ENCODE results near the gene DDX51.
"Not testable (repeated sequence)": the region's sequence is repeated elsewhere in the genome, so short reads cannot be mapped to it uniquely, and the experiment has no call there.

The DDX51 gene

GRCh38 chr12:132140918-132141841 is 2.9 kb downstream of the DDX51 start:
- DNase-seq (ENCODE audit: low read depth in 2 of 2), result no peak

GRCh38 chr12:132140501-132140900 is 3.6 kb downstream of the DDX51 start:
- no peak for DNase-seq (ENCODE audit: low read depth in 2 of 2)

- DNase-seq (ENCODE audit: low read depth in 2 of 2), result no peak
These were observed 4.2 kb downstream of the DDX51 start for GRCh38 chr12:132139912-132140311.

- no peak for DNase-seq (ENCODE audit: low read depth in 2 of 2)
These were observed 4.9 kb downstream of the DDX51 start for GRCh38 chr12:132138941-132139871.

- no peak for DNase-seq (ENCODE audit: low read depth in 2 of 2)
These were observed 6.5 kb downstream of the DDX51 start for GRCh38 chr12:132137483-132138125.

- not testable (repeated sequence) for DNase-seq (ENCODE audit: low read depth in 2 of 2)
These were observed 7.9 kb downstream of the DDX51 start for GRCh38 chr12:132136226-132136625.

- not testable (repeated sequence) for DNase-seq (ENCODE audit: low read depth in 2 of 2)
These were observed 9.4 kb downstream of the DDX51 start for GRCh38 chr12:132134653-132135183.

- no peak for DNase-seq (ENCODE audit: low read depth in 2 of 2)
These were observed 10.0 kb downstream of the DDX51 start for GRCh38 chr12:132133952-132134652.

- DNase-seq (ENCODE audit: low read depth in 2 of 2), result no peak
These were observed 11.3 kb downstream of the DDX51 start for GRCh38 chr12:132132609-132133430.

- DNase-seq (ENCODE audit: low read depth in 2 of 2), result no peak
These were observed 12.2 kb downstream of the DDX51 start for GRCh38 chr12:132131952-132132351.

- DNase-seq (ENCODE audit: low read depth in 2 of 2), result no peak
These were observed 12.9 kb downstream of the DDX51 start for GRCh38 chr12:132131229-132131628.

GRCh38 chr12:132130690-132131089 is 13.4 kb downstream of the DDX51 start:
- no peak for DNase-seq (ENCODE audit: low read depth in 2 of 2)

GRCh38 chr12:132129007-132129406 is 15.1 kb downstream of the DDX51 start:
- no peak for DNase-seq (ENCODE audit: low read depth in 2 of 2)

GRCh38 chr12:132127041-132127440 is 17.1 kb downstream of the DDX51 start:
- no peak for DNase-seq (ENCODE audit: low read depth in 2 of 2)

GRCh38 chr12:132125736-132126135 is 18.4 kb downstream of the DDX51 start:
- no peak for DNase-seq (ENCODE audit: low read depth in 2 of 2)

- no peak for DNase-seq (ENCODE audit: low read depth in 2 of 2)
These were observed 19.2 kb downstream of the DDX51 start for GRCh38 chr12:132124766-132125425.

- no peak for DNase-seq (ENCODE audit: low read depth in 2 of 2)
These were observed 20.0 kb downstream of the DDX51 start for GRCh38 chr12:132123970-132124765.

GRCh38 chr12:132121283-132121682 is 22.8 kb downstream of the DDX51 start:
- DNase-seq (ENCODE audit: low read depth in 2 of 2), result no peak

- DNase-seq (ENCODE audit: low read depth in 2 of 2), result no peak
These were observed 25.2 kb downstream of the DDX51 start for GRCh38 chr12:132118876-132119275.

All from activated CD4-positive, alpha-beta T cell treated with anti-CD3 and anti-CD28 coated beads for 24 hours (primary cell).